DOHH2 (cell line): ENCODE results near the gene PCARE.

Experiments
- H3F3A ChIP-seq: fragments of 200-600 bp; sonication (generic), shearing (Covaris generic); 2 replicates; pipeline ENCODE4 v1.6.0; 2016; ENCODE audit warnings: antibody characterized with exemption, mild to moderate bottlenecking; ENCODE audit not compliant: control insufficient read depth, insufficient read depth
- H3K27ac ChIP-seq: fragments of 200-600 bp; sonication (generic); 2 replicates; pipeline ENCODE4 v1.5.1; 2014; ENCODE audit warnings: low read depth, mild to moderate bottlenecking, low read length, moderate library complexity
- H3K27me3 ChIP-seq: fragments of 200-600 bp; sonication (generic); 2 replicates; pipeline ENCODE4 v1.6.1; 2014; ENCODE audit warnings: mild to moderate bottlenecking, low read length, mixed read lengths; ENCODE audit not compliant: control insufficient read depth
- H3K36me3 ChIP-seq: fragments of 200-600 bp; sonication (generic); 2 replicates; pipeline ENCODE4 v1.6.1; 2014; ENCODE audit warnings: mild to moderate bottlenecking, low read length, moderate library complexity, mixed read lengths; ENCODE audit not compliant: control insufficient read depth
- H3K4me1 ChIP-seq: fragments of 200-600 bp; sonication (generic); 2 replicates; pipeline ENCODE4 v1.6.1; 2014; ENCODE audit warnings: mild to moderate bottlenecking, low read length, mixed read lengths; ENCODE audit not compliant: control insufficient read depth
- H3K4me2 ChIP-seq: fragments of 200-600 bp; sonication (generic); 2 replicates; pipeline ENCODE4 v1.6.0; 2014; ENCODE audit warnings: mild to moderate bottlenecking, low read length, moderate library complexity
- H3K4me3 ChIP-seq: fragments of 200-600 bp; sonication (generic); 2 replicates; pipeline ENCODE4 v1.5.1; 2014; ENCODE audit warnings: mild to moderate bottlenecking, low read length, mixed read lengths
- H3K79me2 ChIP-seq: fragments of 200-600 bp; sonication (generic); 2 replicates; pipeline ENCODE4 v1.6.1; 2014; ENCODE audit warnings: mild to moderate bottlenecking, low read length, mixed read lengths; ENCODE audit not compliant: control insufficient read depth
- H3K9me2 ChIP-seq: fragments of 200-600 bp; sonication (generic); replicated peaks from 2 replicates; pipeline ENCODE4 v1.6.1; 2014; ENCODE audit warnings: mild to moderate bottlenecking, low read length, mixed read lengths; ENCODE audit not compliant: control insufficient read depth
- H3K9me3 ChIP-seq: fragments of 200-600 bp; sonication (generic); 2 replicates; pipeline ENCODE4 v1.6.1; 2014; ENCODE audit warnings: antibody characterized with exemption, low read length, mixed read lengths; ENCODE audit not compliant: control insufficient read depth, insufficient read depth
- H4K20me1 ChIP-seq: fragments of 200-600 bp; sonication (generic); 2 replicates; pipeline ENCODE4 v1.6.0; 2014; ENCODE audit warnings: low read depth, mild to moderate bottlenecking, antibody characterized with exemption, low read length, moderate library complexity; ENCODE audit not compliant: control insufficient read depth, insufficient read depth
- EZH2phosphoT487 ChIP-seq: fragments of 200-600 bp; sonication (generic); IDR thresholded peaks from 2 replicates; pipeline ENCODE4 v1.6.1; 2017; ENCODE audit warnings: borderline replicate concordance, mild to moderate bottlenecking, antibody characterized with exemption, low read length, moderate library complexity, mixed read lengths
- TF ChIP-seq, protein P1 (sequence below): fragments of 200-600 bp; sonication (generic); IDR thresholded peaks from one replicate; pipeline ENCODE4 v1.5.1; 2014; ENCODE audit warnings: antibody characterized with exemption, mild to moderate bottlenecking, low read depth, low read length; ENCODE audit not compliant: poor library complexity, severe bottlenecking

PCARE gene

DNA sequence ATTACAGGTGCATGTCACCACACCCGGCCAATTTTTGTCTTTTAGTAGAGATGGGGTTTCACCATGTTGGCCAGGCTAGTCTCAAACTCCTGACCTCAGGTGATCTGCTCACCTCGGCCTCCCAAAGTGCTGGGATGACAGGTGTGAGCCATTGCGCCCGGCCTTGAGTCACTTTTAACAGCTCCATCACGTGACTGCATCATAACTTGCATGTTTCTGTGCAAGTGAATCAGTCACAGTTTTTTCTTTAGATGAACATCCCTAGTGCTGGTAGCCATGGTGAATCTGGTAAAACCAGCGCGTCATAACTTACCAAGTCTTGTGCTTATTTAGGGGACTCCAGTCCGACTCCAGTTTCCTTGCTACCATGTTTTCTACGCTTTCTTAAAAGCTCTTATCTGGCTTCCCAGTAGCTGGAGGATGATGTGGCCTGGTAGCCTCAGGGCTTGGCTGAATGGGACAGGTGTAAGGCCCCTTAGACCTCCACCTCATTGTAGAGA, 33.1 kb downstream of the PCARE start:
- Histone ChIP-seq H3K4me3 (no peak overlapping the region), H3K4me2 (no peak overlapping the region), H3K27me3 (peaks cover 4% of the 10 kb centered on the region; the same call in 1 of the 2 replicates)

DNA sequence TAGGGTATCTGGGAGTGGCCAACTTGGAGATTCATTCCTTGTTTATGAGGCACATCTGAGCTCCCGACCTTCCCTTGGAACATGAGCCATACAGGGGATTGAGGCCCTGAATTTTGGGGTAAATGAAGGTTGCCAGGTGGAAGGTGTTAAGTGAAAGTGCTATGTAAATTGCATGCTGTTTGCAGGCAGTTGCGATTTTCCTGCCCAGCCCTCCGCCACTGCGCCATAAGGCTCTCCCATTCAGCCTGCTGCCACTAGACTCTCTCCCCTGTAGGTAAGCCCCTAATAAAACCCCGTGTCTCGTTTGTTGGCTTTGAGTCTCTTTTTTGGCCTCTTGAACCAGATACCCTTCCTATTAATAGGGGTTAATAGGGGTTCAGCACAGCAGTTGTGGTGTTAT, 33.8 kb downstream of the PCARE start:
- H3K4me3 ChIP-seq = no peak overlapping the region
- no peak overlapping the region for H3K27ac ChIP-seq
- no peaks in the 10 kb centered on the region for H4K20me1 ChIP-seq
- H3K27me3 ChIP-seq = peaks cover 4% of the 10 kb centered on the region; the same call in 1 of the 2 replicates
- H3K9me2 ChIP-seq = no peaks in the 10 kb centered on the region
- H3K4me1 ChIP-seq = no peaks in the 10 kb centered on the region
- no peaks in the 10 kb centered on the region for H3K36me3 ChIP-seq
- no peak for TF ChIP-seq EZH2phosphoT487
- TF ChIP-seq, protein P1, sequence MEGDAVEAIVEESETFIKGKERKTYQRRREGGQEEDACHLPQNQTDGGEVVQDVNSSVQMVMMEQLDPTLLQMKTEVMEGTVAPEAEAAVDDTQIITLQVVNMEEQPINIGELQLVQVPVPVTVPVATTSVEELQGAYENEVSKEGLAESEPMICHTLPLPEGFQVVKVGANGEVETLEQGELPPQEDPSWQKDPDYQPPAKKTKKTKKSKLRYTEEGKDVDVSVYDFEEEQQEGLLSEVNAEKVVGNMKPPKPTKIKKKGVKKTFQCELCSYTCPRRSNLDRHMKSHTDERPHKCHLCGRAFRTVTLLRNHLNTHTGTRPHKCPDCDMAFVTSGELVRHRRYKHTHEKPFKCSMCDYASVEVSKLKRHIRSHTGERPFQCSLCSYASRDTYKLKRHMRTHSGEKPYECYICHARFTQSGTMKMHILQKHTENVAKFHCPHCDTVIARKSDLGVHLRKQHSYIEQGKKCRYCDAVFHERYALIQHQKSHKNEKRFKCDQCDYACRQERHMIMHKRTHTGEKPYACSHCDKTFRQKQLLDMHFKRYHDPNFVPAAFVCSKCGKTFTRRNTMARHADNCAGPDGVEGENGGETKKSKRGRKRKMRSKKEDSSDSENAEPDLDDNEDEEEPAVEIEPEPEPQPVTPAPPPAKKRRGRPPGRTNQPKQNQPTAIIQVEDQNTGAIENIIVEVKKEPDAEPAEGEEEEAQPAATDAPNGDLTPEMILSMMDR = no peak
- no peaks in the 10 kb centered on the region for H3K9me3 ChIP-seq
- H3K4me2 ChIP-seq = no peak overlapping the region
- H3K79me2 ChIP-seq = no peaks in the 10 kb centered on the region
- no peaks in the 10 kb centered on the region for H3F3A ChIP-seq

More for the DNA sequence above, 33.1 kb downstream of the PCARE start:
- H4K20me1 ChIP-seq = no peaks in the 10 kb centered on the region
- no peak for TF ChIP-seq EZH2phosphoT487
- TF ChIP-seq, protein P1 = no peak
- no peaks in the 10 kb centered on the region for H3F3A ChIP-seq
- no peaks in the 10 kb centered on the region for H3K79me2 ChIP-seq
- H3K36me3 ChIP-seq = no peaks in the 10 kb centered on the region
- no peaks in the 10 kb centered on the region for H3K4me1 ChIP-seq
- no peaks in the 10 kb centered on the region for H3K9me3 ChIP-seq
- no peaks in the 10 kb centered on the region for H3K9me2 ChIP-seq
- H3K27ac ChIP-seq = no peak overlapping the region

DNA sequence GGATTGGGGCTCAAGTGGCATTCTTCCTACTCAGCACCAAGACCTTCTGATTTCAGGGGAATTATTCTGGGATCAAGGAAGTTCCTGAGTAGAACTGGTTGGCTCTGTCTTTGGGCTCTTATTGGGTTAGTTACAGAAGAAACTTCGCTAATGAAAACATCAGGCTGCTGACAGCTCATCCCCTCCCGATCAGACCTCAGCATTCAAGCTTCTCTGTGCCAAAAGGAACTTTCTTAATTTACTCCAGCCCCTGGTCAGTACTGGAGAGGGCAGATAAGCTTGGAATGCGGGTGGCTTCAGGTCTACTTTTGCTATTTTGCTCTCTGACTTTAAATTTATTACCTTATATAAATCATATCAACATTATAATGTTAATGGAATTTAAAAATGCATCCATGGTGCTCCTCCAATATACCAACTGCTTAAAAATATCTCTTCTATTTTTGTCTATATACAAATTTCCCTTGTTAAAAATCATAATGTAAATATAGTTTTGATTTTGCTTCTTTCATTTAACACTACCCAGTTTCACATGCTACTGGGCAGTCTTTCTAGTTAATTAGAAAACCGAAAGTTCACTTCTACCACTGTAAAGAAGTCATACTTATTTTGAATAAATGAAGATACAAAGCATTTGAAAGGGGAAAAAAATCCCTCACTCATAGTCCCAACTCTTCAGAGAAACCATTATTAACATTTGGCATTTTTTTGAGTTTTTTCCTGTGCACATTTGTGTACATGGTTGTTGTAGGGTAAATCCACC, 34.4 kb downstream of the PCARE start:
- Histone ChIP-seq H3F3A (no peaks in the 10 kb centered on the region), H3K27ac (no peak overlapping the region), H3K4me3 (no peak overlapping the region), H3K79me2 (no peaks in the 10 kb centered on the region), H4K20me1 (no peaks in the 10 kb centered on the region), H3K9me2 (no peaks in the 10 kb centered on the region), H3K4me2 (no peak overlapping the region), H3K36me3 (no peaks in the 10 kb centered on the region), H3K4me1 (no peaks in the 10 kb centered on the region), H3K9me3 (no peaks in the 10 kb centered on the region), H3K27me3 (peaks cover 4% of the 10 kb centered on the region; the same call in 1 of the 2 replicates)
- no peak for TF ChIP-seq EZH2phosphoT487
- TF ChIP-seq, protein P1 = no peak
